ENCODE results near the gene RBBP5.

The RBBP5 gene

DNA sequence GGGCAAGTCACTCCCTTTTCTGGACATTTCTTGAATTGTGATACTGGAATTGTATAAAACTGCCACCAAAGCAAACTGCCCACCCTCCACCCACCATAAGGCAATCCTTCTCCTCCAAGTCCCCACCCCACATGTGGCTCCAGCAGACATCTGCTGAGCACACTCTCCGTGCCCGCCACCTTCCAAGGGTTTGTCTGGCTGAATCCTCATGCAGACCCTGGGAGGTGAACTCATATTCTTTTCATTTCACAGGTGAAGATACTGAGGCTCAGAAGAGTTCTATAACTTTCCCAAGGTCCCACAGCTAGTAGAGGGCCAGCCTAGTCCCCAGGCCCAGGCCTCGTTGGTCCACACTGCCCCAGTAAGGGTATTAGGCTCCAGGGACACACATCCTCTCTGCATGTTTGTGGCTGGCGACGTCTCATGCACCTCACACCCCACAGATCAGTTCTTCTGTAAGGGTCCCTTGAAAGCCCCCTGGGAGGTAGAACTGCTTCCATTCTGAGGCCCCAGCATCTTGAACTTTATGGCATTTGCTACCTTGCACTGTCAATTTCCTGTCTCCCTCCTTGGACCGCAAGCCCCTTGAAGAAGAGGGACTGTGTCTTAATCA is 64.7 kb downstream of the RBBP5 start:
- ATAC-seq (no peak), DNase-seq (no peak)

DNA sequence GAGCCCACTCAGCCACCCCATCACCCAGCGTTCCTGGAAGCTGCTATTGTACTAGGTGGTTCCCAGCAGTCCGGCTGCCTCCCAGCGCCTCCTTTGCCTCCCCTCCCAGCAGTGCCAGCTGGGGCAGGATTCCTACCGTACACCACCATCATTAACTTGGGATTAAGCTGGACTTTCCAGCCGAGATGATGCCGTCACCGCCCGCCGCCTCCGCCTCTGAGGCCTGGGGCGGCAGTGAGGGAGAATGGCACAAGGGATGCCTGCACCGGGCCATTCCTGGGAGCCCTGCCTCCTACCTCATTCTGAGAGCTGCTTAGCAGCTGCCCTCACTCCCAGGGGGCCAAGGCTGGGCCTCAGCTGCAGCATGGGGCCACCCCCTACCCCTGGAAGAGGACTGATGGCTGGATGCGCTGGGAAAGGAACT is 65.6 kb downstream of the RBBP5 start:
- ATAC-seq = no peak
- no peak for DNase-seq

DNA sequence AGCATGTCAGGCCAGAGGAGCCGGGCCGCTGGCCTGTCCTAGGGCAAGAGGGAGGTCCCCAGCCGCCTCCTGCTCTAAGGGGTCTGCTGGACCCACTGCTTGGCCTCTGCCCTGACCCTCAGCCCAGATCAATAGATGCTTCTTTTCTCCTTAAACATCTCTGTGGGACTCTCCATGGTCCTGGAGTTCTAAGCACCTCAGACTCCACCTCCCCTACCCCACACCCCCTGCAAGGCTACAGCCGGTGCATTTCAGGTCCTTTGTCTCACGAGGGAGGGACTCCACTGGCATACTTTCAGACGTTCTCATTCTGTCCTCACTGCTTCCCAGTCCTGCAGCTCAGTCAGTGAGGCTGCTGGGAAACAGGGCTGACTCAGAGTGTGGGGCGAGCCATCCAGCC is 67.8 kb downstream of the RBBP5 start:
- ATAC-seq (no peak), DNase-seq (no peak)

DNA sequence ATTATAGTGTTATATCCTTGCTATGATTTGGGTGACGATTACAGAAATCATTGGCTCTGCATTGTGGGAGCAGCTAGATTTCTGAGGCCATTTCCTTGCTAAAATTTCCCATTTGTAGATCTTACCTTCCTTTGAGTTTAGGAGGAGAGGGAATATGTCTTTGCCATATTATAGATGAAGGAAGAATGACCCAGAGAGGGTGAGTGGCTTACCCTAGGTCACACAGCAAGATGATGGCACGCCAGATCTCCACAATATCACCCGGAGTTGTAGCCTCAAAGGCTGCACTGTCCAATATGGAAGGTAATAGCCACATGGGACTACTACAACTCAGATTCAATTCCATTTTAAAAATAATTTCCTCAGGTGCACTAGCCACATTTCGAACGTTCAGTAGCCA is 68.5 kb downstream of the RBBP5 start:
- no peak for ATAC-seq
- DNase-seq = no peak

DNA sequence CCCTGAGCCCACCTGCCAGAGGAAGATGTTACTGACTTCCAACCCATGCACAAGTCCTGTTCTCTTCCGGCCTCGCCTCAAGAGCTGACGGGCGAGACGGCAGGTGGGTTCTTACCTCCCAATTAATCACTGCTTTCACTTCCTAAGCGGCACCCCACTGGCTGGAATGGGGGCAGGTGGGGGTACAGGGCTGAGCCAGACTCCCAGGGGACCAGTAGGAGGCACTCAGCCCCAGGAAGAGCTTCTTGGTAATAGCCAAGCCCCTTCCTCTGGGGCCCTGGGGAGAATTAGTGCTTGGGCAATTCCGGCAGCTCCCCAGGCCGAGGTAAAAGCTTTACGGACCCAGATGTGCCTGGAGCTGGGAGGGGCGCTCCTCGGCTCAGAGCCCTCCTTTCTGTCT is 69.1 kb downstream of the RBBP5 start:
- DNase-seq (no peak), ATAC-seq (no peak)

DNA sequence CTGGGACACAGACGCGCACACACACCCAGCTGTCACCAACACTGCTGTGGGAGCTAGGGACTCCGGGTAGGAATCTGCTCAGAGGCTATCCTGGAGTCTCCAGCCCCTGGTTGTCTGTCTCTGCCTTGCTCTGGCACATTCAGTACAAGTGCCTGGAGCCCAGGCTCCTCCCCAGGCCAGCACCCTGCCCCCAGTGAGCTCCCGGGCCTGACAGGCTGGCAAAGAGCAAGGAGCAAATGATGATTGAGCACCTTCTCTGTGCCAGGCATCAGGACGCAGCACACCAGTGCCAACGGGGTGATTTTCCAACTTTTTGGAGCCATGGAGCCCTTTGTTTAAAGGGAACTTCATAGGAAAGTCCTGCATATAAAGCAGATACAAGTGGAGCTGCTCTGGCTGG is 72.3 kb downstream of the RBBP5 start:
- ATAC-seq (no peak), DNase-seq (no peak)

DNA sequence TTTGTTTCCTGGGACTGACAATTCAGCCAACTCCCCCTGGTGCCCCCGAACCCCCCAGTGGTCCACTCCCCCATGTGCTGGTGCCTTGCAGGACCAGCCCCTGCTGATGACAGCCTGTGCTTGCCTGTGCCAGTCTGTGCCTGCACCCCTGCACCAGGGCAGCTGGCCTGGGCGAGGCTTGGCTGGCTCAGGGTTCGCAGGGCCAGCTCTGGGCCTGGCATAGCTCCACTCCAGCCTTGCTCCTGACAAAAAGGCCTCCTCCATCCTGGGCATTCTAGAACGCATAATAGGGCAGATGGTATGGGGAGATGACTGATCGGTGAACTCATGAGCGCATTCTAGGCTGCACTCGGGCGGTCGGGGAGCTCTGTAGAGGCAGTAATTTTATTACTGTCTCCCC is 73.4 kb downstream of the RBBP5 start:
- ATAC-seq = no peak
- no peak for DNase-seq

DNA sequence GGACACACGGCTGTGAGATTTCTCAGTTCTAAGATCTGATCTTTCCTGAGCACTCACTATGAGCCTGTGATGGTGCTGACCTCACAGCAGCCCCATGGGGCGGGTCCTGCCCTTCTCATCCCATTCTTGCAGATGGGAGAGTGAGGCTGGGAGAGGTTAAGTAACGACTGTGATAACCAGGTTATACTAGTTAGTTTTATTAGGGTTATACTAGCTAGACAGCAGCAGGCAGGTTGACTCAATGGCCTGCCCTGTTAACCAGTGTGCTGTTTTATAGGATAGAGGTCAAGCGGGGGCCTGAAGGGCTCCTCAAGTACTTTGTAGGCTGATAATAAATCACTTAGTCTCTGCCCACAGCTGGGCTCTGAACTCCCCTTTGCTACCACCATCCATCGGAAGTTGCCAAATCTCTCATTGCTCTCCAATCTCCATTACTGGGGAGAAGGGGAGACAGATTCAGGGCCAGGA is 74.0 kb downstream of the RBBP5 start:
- no peak for ATAC-seq
- no peak for DNase-seq

DNA sequence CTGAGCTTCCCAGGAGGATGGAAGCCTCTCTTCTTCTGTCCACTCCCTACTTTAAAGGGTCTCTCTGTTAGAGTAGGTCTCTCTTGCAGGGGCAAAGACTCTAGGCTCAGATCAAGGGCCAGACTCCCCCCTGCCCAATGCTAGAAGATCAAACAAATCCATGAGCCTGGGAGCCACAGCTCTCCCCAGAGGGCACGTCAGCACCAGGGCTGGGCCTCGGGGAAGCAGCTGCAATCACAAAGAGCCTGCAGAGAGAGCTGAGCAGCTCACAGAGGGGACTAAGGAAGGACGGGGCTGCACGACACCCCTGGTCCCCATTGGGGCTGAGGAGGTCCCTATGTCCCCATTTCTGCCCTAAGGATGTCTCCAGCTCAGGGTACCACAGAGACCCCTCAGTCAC is 74.9 kb downstream of the RBBP5 start:
- DNase-seq = no peak
- no peak for ATAC-seq

DNA sequence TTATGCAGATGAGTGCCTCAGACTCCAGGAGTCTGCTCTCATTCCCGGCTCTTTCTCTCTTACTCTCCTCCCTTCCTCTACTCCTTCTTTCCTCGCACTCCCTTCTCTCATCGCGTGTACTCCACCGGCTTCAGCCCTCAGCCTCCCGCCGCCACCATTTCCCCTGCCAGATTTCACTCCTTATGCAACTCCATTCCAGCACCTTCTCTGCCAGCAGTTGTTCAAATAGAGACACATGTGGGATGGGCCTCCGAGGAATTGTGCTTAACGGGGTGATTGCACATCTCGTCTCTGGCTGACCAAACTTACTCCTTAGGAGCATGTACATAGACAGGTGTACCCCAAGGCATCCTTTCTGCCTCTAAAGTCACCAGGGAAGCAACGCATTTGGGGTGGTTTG is 76.6 kb downstream of the RBBP5 start:
- DNase-seq (no peak), ATAC-seq (no peak)

DNA sequence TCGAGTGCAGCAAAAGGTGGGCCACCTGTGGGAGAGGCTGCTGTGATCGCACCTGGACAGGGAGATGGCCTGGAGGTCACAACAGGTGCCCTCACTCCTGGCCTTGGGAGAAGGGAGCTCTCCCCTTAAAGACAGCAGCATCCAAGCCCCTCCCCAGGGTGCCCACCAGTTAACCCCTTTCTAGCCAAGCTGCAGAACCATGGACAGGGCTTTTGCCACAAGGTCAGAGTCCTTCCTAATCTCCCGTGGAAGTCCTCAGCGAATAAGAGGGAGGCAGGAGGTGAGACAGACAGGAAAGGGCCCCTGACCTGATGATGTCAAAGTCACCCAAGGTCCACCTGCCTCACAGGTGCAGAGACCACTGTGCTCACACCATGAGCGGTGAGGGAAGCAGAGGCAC is 77.0 kb downstream of the RBBP5 start:
- DNase-seq (no peak), ATAC-seq (no peak)

DNA sequence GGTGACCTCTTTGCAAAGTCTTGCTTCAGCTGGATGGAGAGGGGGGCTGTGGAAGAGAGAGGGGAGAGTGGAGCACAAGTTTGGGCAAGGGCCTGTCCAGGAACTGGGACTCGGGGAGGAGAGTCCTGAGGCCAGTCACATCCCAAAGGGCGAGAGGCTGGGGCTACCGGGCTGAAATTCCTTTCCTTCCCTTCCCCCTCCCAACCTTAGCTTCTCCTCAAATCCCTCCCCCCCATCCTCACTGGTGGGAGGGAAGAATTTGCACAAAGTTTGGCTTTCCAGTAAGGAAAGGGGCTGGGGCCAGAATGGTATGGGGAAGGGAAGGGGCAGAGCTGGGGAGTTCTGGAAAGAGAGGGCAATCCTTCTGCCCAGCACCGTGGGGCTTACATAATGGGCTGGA is 77.9 kb downstream of the RBBP5 start:
- DNase-seq = no peak
- ATAC-seq = no peak

DNA sequence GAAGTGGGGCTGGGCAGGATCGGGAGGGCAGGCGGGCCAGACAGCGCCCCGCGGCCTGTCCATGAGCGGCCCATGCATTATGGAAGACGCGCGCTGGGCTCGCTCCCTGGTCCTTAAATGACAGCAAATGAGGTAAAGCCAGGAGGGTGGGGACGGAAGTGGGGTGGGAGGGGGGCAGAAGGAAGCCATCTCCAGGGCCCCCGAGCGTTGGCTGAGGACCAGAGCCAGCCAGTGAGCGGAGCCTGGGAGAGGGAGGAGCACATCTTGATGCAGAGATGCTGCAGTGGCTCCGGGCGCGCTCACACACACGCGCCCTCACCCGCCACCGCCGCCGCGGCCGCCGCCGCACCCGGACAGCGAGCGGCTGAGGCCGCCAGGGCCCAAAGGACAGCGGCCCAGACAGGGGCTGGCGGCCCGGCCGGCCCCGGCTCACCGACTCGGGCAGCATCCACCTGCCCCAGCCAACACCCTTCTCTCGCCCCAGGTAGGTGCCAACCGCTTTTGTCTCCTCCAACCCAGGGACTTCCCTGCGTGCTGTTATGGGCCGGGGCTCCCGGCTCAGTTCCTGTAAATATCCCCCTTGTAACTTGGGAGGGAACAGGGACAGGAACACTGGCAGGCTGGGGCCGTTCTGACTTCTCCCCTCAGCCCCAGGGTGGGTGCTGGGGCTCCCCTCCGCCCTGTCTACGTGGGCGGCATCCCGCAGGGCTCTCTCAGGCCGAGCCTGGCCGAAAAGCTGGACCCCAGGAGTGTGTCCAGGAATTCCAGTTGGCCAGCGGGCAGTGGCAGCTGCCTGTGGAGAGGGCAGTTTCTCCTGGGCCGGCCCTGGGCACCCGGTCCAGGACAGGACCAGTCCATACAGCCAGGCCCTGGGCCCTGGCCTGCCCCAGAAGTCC is 78.6 kb downstream of the RBBP5 start, which contains the start of gene CNTN2:
Gene CNTN2 (plus strand): TSS at position 302 of the 896 bp plus-strand sequence. CDS start 9,974 bp downstream, outside the sequence.
- ATAC-seq = no peak
- no peak for DNase-seq

DNA sequence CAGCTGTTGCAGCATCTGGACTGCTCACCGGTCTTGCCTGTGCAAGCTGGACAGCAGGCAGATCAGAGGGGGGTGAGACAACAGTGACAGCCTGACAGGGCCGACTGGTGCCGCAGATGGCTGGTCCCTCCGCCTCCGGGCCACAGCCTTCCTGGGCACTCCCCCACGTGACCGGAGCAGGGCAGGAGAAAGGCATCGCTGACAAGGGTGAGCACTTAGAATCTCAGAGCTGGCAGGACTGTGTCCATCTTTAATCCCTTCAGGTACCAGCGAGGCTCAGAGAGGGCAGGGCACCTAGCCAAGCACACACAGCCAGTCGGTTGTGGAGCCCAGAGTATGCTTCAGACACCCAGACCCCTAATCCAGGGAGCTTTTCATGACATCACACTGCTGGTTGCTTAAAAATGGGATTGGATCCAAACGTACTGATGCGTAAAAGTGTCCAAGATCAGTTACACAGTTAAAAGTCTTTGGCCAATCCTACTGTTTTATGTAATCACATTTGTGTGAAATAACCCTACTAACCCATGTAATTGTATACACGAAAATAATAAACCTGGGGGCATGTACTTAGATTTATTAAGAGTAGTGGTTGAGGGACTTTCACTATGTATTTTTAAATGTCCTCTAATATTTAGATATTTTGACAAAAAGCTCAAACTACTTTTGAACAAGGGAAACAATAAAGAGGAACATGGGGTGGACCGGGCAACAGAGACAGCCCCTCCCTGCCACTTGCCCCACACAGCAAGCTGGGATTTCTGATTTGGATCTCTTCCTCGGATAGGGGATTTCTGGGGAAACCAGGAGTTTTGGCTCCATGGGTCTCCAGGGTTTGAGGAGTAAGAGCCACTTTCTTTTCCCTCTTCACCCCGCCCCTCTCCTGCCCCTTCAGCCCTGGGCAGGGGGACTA is 79.5 kb downstream of the RBBP5 start:
- ATAC-seq (no peak), DNase-seq (no peak)

DNA sequence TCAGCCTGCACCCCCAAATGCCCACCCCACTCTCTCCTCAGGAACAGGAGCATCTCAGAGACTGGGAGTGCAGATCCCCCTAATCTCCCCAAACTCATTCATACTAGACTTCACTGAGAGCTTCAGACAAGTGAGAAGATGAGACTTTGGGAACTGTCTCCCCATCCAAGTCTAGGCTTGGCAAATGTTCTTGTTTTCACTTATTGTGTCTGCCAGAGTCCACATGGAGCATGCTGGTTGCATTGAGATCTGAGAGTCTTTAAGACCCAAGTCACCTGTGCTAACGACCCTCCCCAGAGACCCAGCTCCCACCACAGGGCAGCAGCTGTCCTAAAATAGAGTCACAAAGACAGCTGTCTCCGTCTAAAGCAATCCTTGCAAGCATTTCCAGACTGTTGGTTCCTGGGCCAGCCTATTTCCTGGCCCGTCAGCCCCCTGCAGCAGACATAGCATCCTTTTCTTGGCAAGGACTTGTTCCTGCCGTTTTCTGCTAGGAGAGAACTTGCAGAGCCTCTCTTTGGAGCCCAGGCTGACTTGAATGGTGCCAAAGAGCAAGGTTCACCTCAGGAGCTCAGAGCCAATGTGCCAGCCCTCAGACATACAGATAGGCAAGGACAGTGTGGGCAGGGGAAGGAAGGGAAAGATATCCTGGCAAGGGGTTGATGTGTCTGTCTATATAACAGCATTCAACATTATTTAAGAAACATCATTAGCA is 80.6 kb downstream of the RBBP5 start:
- no peak for DNase-seq
- no peak for ATAC-seq

DNA sequence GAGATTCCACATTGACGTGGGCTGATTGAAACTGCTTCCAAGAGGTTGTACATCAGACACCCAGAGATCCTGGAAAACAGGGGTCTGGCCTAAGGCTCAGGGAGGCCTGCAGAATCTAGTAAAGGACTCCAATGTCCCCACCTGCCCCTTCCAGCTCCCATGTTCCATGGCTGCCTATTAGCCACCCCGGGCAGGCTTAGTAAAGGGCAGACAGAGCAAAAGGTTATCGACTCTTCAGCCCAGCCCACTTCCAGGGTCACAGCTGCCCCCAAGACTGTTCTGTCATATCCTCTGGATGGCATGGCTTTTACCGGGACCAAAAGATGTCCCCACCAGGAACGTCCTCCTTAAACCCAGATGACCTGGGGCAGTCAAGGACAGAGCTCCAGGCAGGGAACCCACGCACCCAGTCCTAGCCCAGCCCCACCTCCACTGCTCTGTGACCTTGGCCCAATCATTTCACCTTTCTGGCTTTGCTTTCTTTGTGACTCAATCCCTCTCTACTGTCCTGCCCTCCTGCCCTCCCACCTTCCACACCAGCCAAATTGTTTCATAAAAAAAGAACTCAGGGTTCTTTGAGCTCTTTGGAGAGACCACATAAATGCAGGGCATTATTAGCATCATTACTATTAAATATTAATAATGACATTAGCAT is 83.5 kb downstream of the RBBP5 start:
- ATAC-seq = no peak

DNA sequence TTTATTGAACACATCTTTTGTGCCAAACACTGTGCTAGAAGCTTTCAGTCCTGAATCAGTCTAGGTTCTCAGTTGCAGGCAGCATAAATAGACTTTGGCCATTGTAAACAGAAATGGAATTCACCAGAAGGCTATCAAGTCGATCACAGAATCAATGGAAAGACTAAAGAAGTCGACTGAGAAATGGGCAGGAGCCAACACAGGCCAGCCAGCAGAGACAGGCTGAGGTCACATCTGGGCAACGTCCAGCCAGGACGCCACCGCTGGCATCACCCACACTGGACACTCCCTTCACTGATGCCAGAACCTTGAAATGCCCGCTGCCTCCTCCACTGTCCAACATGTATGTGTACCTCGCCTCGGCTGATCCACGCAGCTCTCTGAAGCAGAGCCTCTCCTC is 84.2 kb downstream of the RBBP5 start:
- ATAC-seq (no peak), DNase-seq (no peak)

More for the DNA sequence above, 83.5 kb downstream of the RBBP5 start:
- DNase-seq = no peak
